M059J (cell line): ENCODE data around the gene ARHGAP12. TPM values are rescaled to one million over a fixed set of nuclear protein-coding genes. Genes with fewer than 3 reads are reported as not detected.

Experiments
- DNase-seq: peaks from one replicate; pipeline ENCODE4 v3.0.0-alpha.2; 2012; ENCODE audit warnings: low read depth
- total RNA-seq: library from RNA; depleted of rRNA; stranded (reverse); fragments of >200 nt; shearing (Covaris generic); gene quantifications from 2 replicates; pipeline ENCODE4 v1.2.3, GENCODE V29; 2014

ARHGAP12 gene
- total RNA-seq, 1 experiment from 2014 or later, result 17.4 TPM

DNA sequence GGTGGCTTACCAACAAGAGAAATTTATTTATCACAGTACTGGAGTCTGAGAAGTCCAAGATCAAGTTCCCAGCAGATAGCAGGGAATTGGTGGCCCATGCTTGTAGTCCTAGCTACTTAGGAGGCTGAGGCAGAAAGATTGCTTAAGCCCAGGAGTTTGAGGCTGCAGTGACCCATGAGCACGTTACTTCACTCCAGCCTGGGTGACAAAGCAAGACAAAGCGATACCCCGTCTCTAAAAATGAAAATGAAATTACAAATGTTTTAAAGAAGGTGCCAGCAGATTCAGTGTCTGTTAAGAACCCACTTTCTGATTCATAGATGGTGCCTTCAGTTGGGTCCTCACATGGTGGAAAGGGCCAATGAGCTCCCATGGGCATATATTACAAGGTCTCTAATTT is 20.6 kb upstream of the ARHGAP12 start:
- DNase-seq, result no peak

DNA sequence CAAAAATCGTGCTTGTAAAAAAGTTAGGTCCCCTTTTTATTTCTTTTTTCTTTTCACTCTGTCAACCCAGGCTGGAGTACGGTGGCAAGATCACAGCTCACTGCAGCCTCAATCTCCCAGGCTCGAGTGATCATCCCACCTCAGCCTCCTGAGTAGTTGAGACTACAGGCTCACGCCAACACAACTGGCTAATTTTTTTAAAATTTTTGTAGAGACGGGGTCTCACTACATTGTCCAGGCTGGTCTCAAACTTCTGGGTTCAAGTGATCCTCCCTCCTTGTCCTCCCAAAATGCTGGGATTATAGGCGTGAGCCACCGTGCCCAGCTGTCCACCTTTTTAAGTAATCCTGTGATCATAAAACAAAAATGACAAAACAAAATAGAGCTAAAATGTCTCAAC is 19.4 kb upstream of the ARHGAP12 start:
- no peak for DNase-seq

DNA sequence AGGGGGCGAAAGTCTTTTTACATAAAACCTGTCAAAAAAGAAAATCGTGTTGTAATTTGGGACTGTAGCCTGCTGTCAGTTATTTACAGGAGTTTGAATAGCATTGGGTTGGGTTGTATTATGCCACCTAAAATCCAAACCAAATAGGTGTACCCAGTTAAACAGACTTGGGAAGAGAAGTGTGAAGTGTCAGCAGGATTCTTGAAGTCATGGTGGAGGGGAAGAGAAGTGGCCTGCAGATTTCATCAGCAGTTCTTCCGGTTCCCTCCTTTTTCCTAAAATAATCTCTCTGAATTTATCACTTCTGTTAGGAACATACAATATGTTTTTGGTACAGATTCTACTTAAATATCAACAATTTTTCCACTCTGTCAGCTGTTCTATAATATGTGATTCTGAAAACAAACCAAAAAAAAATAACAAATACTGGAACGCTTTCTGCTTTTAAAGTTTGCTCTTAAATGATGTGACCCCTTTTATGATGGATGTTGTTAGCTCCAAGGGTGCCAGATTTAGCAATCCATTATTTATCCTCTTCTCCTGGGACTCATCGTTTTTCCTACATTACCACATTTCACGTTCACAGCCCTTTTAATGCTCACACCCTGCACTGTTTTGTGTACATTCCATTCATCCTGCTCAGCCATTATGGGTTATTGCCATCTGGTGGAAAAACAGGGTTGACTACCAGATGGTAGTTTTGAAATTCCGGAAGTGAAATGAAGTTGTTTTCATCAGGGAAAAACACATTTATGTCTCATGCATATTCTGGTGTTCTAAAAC is 18.7 kb upstream of the ARHGAP12 start:
- DNase-seq, result peak; percentile 73

DNA sequence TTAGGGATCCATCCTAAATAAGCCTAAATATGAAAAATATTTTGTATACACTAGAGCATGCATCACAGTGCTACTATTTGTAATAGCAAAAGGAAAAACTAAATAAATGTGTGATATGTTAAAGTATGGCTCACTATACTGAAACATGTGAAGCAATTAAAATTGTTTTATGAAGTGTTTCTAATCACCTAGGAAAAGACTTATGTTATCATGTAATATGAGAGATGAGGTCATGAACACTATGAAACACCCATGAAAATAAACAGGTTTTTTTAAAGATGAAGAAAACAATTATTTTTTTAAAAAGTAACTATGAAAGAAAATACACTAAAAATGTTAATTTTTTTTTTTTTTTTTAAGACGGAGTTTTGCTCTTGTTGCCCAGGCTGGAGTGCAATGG is 16.8 kb upstream of the ARHGAP12 start:
- no peak for DNase-seq

DNA sequence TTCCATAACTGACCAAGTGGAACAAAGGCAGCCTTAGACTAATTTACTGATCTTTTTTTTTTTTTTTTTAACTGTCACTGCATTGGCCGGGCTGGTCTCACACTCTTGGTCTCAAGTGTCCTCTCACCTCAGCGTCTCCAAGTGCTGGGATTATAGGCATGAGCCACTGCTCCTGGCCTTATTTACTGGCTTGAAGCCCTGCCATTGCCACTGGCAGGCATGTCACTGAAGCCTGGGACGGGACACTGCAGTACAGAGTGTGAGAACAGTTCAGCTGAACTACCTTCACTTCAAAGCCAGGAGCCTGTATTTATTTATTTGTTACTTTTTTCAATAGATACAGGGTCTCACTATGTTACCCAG is 15.4 kb upstream of the ARHGAP12 start:
- DNase-seq, result no peak

DNA sequence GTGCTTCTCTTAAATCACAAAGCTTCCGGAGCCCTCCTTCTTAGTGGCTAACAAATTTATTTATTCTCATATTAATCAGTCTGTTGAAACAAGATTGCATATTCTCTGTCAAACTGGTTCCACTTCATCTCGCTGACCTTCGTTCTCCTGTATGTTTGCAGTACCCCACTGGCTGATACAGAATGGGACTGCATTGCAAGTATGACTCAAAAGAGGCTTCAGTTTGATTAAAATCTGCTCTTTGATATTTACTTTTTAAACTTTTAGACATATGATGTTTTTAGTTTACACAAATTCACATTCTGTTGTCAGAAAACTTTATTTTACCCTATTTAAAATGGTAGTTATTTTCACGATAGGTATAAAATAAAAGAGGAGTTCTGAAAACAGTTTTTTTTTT is 14.3 kb upstream of the ARHGAP12 start:
- DNase-seq, result no peak

DNA sequence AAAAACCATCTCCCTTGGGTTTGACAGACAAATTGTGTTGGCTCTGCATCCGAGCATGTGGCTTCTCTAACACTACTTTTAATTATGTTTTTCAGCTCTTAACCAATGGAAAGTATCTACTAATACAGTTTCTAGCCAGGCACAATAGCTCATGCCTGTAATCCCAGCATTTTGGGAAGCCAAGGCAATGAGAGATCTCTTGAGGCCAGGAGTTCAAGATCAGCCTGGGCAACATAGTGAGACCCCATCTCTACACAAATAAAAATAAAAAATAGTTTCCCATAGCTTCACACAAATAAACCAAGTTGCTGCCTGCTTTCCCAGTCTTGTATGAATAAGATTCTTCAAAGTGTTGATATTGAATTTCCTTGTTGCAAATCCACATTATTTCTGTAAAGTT is 13.8 kb upstream of the ARHGAP12 start:
- DNase-seq, result no peak

DNA sequence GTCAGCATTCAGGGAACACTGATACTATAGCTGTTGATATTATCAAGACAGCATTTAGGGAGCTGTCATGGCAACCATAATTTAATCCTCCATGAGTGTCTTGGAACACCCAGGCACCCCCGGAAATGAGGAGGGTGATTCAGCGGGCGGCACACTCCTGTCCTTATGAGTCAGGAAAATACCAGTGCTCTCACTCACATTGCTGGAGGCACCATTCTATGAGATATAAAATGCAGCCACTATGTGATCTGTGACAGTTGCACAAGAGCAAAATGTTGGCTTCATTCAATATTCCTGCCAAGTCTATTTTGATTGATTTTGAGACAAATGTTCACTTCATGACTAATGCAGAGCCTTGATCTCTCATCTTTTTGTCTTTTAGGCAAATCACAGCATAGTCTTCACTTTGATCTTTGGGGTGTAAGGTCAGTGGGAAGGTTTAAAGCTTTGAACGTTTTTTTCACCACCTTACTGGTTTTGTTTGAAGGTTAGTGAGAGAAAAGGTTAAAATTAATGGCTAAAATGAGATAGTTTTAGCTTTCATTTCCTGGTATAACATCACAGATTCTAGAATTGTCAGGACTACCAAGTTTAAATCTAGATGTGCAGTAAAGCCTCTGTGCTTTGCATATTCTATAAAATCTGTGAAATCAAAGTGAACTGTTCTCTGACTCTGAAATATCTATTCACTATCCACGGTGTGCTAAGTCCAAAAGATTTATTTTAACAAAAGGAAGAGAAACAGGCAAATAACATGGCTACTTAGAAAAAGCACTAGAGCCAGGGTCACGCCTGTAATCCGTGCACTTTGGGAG is 12.4 kb upstream of the ARHGAP12 start:
- DNase-seq, result peak; percentile 97

DNA sequence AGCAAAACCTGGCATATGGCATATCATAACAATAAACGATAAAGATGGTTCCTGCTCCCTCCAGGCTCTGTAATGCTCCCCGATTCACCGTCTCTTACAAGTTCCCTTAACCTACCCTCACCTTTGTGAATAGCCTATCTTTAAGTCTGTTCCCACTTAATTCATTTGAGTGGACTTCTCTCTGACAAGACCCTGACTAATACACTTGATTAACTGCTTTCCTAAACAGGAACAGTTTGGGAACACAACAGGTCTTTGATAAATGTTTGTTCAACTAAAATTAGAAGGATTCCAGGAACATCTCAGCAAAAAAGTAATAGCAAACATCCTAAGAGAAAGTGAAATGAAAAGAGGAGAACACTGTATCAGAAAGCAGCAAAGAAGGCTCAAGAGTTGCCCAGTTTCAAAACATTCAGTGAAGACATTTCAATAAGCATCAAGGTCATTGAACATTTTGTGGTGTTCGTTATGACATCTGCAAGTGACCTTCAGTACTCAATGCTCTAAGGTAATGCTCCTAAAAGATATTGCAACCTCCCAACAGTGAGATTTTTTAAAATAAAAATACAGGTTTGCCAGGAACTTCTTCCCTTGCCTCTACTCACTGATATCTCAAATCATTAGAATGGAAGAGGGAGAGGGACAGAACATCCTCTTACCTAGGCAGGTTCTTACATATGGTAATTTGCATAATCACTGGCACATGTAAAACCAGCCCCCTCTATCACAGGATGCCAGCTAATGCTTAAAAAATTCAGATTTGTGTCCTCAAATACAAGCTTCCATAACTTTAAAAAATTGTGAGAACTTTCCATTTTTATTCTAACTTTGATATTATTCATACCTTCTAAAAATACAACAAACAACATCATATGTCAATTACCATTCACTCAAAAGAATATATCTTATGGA is 11.4 kb upstream of the ARHGAP12 start:
- DNase-seq, result peak; percentile 42

DNA sequence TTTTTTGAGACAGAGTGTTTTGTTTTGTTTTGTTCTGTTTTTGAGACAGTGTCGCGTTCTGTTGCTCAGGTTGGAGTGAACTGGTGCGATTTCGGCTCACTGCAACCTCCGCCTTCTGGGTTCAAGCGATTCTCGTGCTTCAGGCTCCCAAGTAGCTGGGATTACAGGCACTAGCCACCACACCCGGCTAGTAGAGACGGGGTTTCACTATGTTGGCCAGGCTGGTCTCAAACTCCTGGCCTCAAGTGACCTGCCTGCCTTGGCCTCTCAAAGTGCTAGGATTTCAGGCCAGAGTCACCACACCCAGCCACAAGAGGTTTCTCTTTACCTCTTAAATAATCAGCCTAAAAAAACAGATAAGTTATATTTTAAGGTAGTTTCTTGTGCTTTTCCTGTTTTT is 8.7 kb upstream of the ARHGAP12 start:
- DNase-seq, result no peak

DNA sequence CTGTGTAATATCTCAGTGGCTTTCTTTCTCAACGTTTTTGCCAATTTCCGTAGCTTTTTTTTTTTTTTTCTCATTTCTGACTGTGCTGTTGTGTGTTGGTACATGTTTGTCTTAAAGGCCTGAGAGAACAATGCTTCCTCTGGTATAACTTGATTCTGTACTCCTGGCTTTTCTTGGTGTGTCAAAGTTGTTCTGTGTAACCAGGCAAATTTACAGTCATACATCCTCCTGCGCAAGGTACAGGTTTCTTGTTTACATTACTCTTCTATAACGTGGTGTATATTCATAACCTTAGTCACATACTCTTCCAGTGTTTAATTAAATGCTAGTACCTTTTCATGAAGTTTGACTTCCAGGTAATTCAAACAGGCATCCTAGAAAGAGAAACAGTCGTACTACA is 8.3 kb upstream of the ARHGAP12 start:
- DNase-seq, result no peak

DNA sequence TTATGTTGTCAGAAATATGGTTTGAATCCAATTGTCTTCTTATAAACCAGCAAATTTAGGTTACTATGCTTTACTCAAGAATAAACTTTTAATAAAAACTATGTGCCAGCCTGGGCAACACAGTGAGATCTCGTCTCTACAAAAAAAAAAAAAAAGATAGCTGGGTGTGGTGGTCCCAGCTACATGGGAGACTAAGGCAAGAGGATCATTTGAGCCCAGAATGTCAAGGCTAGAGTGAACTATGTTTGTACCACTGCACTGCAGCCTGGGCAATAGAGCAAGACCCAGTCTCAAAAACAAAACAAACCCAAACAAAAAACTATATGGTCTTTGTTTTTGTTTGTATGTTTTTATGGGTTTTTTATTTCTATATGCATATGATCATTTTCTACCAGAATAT is 7.5 kb upstream of the ARHGAP12 start:
- no peak for DNase-seq

DNA sequence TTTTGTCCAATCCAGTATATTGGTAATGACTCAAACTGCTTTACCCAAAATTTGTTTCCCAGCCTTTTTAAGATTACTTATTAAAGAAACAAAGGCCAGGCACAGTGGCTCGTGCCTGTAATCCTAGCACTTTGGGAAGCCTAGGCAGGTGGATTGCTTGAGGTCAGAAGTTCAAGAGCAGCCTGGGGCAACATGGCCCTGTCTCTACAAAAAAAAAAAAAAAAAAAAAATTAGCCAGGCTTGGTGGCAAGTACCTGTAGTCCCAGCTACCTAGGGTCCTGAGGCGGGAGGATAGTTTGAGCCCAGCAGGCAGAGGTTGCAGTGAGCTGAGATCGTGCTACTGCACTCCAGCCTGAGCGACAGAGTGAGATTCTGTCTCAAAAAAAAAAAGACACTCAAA is 7.0 kb upstream of the ARHGAP12 start:
- DNase-seq, result no peak

DNA sequence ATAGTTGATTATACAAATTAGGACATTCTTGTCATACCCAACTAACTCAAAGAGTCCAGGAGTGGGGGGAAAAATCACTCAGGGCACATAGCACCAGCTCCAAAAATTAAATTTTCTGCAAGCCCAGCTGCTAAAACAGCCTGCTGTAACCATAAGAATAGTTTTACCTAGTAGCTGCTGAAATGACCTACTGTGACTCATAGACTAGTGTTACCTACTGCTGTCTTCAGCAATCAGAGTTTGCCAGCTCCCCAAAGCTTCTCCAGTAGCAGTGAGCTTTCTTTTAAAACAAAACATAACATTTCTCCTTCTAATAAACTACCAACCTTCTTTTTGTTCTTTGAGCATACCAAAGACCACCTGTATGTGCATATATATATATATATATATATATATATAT is 4.2 kb upstream of the ARHGAP12 start:
- peak; percentile 48 for DNase-seq

DNA sequence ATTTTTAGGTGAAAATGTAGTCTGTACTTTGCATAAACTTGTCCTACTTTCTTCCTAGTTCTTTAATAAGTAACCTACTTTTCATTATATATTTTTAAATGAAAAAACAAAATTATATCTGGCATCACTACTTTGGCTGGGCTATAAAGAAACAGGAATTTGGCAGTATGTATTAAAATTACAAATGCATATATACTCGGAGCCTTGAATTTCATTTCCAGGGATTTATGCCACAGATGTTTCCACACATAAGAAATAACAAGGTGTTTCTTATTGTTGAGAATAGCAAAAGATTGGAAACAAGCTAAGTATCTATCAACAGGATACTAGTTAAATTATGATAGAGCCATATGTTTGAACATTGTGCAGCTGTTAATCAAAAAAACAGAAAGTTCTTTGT is 2.2 kb upstream of the ARHGAP12 start:
- no peak for DNase-seq

DNA sequence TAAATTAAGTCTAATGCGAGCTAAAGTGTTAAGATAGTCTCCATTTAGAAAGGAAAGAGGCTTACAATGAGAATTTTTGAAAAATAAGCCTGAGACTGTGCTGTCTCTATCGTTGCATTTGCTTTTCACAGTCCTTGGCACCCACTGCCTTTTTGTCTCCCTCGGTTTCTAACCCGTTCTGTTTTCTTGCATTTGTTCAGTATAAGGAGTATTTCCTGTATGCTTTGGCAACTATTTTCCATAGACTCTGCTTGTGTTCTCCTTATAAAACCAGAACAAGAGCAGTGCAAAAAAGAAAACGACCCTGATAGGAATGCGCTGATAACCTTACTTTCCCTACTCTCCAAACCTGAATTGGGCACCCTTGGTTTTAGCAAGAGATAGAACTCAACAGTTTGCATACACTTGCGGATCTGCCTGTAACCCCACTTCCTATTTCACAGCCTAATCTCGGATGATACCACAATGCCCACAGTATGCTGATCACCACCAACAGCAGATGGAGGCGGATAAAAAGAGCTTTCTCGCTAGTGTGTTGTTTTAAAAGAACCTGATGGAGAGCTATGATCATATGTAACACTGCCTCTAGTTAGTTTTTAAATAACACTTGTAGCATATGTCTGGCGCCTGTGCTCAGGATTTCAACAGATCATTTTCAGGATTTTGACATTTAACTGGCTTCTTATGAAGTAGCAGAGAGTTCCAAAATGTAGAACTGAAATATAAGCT is 1.6 kb upstream of the ARHGAP12 start:
- DNase-seq, result peak; percentile 31

DNA sequence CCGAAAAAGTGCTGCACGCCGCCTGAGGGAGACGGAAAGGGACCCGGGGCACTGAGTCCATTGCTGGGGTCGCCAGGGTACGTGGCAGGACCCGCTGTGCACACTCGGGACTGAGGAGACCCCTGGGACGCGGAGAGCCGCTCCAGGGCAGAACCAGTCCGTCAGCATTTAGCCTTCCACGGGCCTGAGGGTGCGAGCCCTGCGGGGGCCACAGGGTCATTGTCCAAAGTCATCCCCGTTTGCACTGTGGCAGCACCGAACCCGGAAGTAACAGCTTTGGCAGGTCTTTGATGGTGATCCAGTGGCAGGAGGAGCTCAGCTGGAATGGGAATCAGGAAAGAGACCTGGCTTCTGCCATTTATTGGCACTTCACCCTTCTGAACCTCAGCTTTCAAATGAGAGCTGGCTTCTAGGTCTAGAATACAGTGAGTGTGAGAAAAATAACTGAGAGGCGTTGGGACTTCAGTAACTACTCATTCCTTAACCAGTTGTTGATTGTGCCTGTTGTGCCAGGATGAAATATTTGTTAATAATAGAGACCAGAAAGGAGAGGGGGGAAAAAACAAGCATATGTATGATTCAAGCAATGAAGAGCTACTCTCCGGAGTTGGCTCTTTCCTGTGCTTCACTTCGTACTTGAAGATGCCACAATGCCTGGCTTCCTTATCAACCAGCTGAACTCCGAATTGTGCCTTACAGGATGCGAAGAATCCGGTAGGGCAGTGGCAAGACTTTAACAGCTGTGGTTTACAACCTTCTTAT is 811 bp upstream of the ARHGAP12 start:
- peak; percentile 62 for DNase-seq

DNA sequence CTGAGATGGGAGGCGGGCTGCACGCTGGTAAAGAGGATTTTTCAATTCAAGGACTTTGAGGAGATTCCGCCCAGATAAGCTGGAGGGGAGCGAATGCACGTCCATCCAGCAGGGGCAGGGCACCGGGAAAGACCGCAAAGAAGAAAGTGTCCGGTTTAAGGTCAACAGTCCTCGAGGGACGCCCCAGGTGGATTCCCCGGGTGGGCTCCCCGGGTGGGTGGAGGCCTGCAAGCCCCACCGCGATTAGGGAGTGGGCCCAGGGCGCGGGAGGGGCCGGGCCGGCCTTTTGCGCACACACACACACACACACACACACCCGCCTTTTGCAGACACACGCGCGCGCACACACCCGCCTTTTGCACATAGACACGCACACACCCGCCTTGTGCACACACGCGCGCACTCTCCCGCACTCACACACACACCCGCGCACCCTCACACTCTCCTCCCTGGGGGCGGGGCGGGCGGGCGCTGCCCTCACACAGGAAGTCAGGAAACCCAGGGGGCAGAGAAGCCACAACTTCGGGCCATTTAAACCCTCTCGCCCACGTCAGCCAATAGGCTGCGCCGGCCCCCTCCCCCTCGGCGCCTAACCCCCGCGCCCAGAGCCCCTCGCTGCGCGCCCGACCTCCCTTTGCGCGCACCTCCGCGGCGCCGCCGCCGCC is 615 bp downstream of the ARHGAP12 start:
- DNase-seq, result peak; percentile 51

DNA sequence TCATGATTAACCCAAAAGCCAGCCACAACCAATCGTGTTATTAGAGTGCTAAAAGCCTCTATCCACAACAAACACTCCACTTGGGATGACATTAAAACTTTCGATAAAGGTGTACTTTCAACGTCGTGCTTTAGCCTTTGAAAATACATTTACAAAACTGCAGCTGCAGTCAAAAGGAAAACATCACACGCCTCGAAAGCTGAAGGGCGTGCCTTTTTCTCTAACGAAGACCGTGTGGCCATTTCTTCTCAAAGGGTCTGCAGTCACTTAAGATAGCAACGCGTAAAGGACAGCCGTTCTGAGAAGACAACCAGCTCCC is 1.1 kb downstream of the ARHGAP12 start:
- no peak for DNase-seq

DNA sequence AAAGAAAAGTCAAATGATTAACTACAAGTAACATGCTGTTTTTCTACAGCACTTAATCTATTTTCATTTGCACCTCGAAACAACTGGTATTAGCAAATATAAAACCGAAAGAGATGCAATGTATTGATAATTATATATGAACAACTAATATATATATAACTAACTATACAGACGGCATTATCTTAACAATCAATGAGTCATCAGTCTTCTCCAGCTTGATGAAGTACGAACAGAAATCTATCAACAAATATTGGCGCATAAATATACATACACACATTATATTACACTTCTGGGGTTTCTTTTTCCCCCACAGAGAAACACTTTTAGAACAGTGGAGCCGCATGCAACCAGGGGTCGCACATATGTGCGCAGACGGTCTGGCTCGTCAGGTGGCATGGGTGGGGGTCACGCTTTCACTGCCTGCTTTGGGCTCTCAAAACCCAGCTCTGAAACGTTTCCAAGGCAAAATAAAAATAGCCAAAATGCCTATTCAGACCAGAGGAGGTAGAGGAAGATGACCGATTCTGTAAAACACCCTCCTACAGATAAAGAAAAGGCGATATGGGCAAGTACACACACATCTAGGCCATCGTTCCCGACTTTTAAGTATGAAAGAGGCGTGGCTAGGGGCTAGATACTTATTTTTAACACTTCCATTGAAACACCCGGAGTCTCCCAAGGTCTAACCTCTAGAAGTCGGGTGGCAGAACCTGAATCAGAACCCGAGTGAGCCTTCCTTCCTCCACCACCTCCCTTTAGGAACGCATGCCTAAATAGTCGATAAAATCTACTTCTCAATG is 1.7 kb downstream of the ARHGAP12 start:
- DNase-seq, result no peak
